NCI-H2107 (cell line): ENCODE measurements around the gene TMEM151B.

Experiments
- DNase-seq: peaks from one replicate; lab custom pipeline; 2025; lab: John Stamatoyannopoulos, UW

The TMEM151B gene

GRCh38 chr6:44278774-44279697 is 8.8 kb downstream of the TMEM151B start:
- no peak for DNase-seq

DNA sequence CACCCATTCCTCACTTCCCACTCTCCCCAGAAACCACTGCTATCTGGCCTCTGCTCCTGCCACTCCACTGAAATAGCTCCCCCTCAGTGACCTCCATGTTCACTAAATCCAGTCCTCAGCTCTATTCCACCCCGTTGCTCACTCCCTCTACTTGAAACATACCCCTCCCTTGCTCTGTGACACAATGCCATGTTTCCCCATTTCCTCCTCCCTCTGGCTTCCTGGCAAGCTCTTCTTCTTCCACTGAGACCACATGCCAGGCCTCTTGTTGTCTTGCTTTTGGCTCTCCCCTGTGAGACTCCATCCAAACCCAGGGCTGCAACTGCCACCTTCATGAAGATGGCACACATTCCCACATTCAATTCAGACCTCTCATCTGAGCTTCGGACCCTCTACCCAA is 13.9 kb downstream of the TMEM151B start:
- no peak for DNase-seq

DNA sequence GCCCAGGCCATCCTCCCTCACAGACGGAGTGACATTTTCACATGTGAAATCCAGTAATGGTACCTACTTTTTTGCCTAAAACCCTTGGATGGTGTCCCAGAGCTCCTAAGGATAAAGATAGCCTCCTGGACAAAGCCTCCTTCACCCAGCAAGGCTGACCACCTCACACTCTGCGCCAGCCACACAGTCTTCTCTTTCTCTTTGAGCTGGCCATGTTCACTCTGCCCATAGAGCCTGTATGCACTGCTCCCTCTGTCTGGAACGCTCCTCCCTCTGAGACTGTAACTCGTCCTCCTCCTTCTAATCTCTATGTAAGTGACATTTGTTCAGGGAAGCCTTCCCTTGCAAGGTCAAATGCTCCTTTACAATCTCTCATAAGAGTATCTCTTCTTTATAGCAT is 14.6 kb downstream of the TMEM151B start:
- DNase-seq: no peak

DNA sequence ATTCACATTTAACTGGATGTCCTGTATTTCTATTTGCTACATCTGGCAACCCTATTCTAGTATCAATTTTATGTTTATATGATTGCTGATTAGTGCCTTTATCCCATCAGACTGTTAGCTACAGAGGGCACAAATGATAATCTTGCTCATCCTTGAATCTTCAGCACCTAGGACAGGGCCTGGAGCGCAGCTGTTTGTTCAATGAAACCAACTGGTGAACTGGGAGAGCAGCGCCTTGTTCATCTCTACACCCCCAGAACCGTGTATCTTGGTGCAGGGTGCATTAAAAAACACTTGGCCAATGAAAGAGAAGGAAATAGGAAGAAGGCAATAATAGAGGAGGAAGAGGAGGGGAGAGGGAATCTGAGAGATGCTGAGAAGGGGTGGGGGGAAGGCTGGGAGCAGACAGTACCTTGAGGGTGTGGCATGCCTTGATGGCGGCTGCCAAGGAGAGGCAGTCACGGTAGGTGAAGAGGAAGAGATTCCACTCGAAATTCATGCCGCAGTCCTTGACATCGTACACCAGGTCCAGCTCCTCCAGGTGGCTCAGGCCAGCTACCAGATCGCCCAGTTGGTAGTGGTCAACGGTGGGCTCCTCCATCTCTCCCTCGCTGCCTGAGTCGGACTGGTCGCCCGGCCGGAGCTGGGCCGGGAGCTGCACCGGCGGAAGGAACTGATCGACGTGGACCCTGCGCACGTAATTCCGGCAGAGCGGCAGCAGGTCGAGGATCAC is 15.5 kb downstream of the TMEM151B start:
- DNase-seq: no peak

DNA sequence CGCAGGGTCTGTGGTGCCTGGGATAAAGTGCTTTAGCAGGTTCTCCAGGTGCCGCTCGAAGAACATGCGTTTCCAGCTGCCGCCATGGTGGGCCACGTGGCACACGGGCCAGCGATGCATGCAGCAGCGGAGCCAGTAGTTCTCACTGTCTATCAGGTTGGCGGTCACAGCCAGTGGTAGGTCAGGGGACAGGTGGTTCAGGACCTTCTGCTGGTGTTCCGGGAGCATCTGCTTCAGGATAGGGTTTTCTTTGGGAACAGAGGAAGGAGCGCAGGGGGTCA is 16.0 kb downstream of the TMEM151B start:
- no peak for DNase-seq

GRCh38 chr6:44286747-44287146 is 16.5 kb downstream of the TMEM151B start:
- no peak for DNase-seq

GRCh38 chr6:44289726-44290260 is 19.5 kb downstream of the TMEM151B start:
- no peak for DNase-seq

DNA sequence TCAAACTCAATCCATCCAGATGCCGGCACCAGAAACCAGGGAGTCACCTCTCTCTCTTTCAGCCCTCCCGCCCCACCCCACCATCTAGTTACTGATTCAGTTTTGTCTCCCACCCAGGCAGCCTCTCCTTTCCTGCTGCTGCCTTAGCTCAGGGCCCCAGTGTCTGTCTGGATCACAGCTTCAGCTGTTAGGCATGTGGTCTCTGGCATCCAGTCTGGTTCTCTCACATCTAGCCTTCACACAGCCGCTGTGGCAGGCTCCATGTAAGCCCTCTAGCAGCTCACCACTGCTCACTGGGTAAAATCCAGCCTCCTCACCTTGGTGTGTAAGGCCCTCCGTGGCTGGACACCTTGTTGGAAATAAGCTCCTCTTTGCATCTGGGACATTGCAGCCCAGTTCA is 21.6 kb downstream of the TMEM151B start:
- no peak for DNase-seq

DNA sequence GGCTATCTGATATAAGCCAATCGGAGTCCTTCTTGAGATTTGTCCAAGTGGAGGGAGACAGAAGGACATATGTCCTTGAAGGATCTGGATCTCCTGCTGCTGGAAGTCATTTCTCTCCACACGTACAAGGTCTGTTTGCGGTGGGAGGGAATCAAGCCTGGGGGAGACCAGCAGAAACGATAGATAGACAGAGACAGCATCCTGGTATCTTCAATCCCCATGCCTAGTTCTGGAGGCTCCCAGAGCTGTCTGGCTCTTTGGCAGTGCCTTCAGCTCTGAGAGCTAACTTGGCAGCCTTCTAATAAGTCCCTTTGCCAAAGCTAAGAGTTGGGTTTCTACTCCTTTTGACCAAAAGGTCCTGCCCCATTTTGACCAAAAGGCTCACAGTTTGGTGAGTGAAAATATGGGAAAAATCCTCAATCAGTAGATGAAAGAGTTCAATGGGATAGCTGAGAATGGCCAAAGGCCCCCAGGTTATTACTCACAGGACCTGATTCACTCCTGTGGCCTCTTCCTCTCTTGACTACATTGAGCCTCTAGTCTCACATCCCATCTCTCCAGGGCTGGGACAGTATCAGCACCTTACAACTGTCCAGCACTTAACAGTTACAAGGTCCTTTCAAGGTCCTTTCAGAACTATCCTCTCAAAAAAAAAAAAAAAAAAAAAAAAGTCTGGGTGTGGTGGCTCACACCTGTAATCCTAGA is 22.6 kb downstream of the TMEM151B start:
- DNase-seq: no peak

- DNase-seq: no peak
Observed at GRCh38 chr6:44294832-44295791, 24.9 kb downstream of the TMEM151B start.

DNA sequence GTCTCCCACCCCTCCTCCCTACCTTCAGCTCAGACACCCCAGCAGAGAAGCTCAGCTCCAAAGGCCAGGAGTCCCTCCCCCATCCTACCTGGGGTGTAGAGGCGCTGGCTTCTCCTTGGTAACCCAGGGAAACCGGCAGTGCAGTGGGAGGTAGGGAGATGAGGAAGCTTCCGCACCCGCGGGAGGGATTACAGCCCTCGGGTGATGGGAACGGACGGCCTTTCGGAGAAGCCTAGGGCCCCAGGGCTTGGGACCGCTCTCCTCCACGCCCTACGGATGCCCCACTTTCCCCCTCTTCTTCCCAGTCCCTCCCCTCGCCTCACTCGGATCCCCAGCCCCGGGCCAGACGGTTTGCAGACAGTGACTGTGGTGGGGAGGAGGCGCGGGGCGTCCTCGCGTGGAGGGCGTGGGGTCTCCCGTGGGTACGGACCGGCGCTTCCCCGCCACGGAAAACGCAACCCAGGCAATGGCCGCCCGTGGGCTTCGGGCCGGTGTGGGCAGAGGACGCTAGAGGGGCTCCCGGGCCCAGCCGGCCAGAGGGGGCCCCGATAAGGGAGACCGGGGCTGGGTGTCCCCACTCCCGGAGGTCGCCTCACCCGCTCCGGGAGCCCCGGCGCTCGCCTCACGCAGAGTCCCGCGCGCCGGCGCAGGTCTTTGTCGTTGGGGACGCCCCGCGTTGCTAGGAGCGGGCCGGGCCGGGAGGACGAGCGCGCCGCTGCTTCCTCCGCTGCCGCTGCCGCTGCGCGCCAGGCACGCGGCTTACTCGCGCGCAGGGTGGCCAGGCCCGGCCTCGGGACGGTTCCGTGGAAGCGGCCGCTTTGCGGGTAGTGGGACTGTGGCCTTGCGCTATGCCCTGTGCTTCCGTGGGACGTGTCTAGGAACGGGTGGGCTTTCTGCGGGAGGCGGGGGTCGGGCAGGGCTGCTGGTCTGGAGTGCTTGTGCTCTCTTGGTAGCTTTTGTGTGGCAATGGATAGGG is 27.1 kb downstream of the TMEM151B start:
- no peak for DNase-seq

- no peak for DNase-seq
Observed at GRCh38 chr6:44298055-44298803, 28.0 kb downstream of the TMEM151B start.

GRCh38 chr6:44298864-44299263 is 28.6 kb downstream of the TMEM151B start:
- DNase-seq: no peak

DNA sequence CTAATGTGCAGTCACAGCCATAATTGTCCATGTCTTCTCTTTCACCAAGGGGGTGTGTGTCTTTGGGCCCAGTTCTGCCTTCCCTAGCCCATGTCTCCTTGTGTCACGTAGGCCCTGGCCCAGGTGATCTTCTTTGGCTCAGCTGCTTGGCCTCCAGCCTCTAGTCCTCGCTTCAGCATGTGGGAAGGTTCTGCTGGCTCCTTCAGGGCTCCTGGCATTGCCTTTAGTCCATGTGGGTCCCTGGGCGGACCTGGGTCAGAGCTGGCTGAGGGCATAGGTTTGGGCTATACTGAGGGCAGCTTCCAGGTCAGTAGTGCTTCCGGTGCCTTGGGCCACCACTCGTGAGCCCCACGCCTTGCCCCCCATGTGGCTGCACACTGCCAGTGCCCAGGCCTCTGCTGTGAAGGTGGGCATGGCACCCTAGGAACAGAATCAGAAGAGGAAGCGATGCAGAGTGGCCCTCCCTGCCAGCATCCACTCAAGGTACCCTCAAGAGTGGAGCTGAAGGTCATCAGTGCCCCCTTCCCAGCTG is 30.1 kb downstream of the TMEM151B start:
- DNase-seq: no peak

DNA sequence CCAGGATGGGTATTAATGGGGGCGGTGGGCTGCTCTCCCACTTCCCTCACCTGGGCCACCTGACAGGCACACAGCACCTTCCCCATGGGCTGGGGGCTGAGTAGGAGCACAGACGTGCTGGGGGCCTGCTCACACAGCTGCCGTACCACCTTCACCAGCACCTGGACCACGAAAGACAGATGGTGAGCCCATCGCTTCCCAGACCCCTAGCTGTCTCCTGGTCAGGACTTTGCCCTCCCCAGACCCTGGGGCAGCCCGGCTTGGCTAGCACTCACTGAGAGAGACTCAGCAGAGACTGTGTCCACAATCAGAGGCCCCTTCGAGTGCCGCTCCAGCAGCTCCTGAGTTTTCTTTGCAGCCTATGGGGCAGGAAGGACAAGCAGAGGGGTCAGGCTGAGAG is 30.9 kb downstream of the TMEM151B start:
- no peak for DNase-seq

DNA sequence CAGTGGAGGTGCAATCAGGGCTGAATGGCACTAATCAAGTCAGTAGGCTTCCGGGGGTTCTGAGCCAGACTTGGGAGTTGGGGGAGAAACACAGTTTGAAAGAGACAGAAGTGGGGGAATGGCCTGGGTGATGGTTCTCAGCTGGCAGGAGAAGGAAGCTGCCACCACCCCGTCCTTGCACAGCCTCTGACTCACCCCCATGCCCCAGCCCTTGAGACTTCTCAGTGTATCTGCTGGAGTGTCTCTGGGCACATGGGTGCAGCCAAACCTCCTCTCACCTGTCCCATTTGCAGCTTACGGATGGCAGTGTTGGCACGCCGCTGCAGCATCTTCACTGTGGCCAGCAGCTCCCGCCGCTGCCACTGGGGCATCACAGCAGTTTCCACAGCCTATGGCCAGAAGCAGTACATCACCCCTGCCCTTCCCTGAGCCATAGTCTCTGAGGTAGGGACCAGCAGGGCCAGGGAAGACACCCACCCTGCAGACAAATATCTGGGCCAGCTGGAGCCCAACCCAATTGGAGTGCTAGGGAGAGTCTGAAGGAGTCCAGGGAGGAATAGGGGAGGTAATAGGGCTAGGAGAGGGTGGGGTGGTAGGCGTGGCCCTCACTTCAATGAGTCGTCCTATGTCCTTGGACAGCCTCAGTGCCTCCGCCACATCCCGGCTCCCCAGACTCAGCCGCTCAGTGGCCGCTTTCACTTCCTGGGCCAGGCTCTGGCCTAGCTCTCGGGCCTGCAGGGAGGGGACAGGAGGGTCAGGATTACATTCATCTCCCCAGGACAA is 31.7 kb downstream of the TMEM151B start:
- no peak for DNase-seq

GRCh38 chr6:44302856-44303255 is 32.6 kb downstream of the TMEM151B start:
- DNase-seq: no peak

DNA sequence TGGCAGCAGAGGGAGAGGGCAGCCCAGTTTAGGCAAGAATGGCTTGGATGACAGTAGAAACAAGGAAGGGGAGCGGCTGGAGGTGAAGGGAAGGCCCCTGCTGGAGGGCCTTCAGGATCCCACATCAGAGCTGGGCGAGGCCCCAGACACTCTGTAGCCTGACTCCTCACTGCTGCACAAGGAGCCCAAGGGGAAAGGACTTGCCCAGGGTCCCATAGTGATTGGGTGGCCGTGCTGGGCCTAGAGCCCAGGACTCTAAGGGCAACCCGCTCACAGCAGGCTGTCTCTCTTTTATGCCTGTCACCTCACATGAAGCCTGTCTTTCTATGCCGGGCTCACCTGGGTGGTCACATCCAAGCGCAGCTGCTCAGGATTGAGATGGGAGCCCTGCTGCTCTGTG is 33.6 kb downstream of the TMEM151B start:
- DNase-seq: no peak
